Measurements from ENCODE around the gene HUNK.

HUNK gene

DNA sequence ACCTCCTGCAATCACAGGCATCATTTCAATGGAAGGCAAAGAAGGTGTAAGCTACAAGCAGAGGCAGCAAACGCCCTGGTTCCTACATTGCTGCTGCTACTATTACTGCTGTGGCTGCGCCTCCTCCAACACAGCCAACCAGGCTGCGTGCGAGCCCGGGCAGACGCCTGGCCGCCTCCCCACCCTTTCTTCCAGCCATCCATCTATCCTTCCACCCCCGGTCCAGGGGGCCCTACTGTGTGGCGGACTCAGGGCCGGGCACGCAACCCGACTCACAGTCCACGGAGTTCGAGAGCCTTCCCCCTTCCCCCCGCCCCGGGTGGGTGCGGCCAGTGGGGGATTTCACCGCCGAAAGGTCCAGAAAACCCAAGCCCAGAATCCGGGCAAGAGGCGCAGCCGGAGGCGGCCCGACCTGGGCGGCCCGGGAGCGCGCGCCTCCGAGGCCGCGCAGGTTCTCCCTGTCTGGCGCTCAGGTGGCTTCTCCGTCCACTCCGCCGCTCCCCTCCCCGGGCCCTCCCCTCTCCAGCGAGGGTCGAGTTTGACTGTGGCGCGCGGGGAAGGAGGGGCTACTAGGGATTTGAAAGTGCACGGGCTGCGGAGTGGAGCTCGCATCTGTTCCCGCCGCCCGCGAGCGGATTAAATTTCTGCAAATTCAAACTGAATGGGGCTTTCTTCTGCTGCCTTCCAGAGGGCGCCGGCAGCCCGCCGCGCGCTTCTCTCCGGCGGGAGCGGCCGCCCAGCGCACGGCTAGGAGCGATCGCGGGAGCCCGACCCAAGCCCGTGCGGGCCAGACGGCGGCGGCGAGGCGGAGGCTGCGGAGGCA, at the start of gene HUNK:
Gene HUNK (plus strand): TSS at position 569 of the 823 bp plus-strand sequence. CDS start 655 bp downstream, outside the sequence.
- H3K27ac ChIP-seq: peak within 1 kb of the TSS; percentile 79
- TF ChIP-seq, protein P1, sequence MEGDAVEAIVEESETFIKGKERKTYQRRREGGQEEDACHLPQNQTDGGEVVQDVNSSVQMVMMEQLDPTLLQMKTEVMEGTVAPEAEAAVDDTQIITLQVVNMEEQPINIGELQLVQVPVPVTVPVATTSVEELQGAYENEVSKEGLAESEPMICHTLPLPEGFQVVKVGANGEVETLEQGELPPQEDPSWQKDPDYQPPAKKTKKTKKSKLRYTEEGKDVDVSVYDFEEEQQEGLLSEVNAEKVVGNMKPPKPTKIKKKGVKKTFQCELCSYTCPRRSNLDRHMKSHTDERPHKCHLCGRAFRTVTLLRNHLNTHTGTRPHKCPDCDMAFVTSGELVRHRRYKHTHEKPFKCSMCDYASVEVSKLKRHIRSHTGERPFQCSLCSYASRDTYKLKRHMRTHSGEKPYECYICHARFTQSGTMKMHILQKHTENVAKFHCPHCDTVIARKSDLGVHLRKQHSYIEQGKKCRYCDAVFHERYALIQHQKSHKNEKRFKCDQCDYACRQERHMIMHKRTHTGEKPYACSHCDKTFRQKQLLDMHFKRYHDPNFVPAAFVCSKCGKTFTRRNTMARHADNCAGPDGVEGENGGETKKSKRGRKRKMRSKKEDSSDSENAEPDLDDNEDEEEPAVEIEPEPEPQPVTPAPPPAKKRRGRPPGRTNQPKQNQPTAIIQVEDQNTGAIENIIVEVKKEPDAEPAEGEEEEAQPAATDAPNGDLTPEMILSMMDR (conservative IDR thresholded peaks at IDR 0.05): peak; percentile 40

DNA sequence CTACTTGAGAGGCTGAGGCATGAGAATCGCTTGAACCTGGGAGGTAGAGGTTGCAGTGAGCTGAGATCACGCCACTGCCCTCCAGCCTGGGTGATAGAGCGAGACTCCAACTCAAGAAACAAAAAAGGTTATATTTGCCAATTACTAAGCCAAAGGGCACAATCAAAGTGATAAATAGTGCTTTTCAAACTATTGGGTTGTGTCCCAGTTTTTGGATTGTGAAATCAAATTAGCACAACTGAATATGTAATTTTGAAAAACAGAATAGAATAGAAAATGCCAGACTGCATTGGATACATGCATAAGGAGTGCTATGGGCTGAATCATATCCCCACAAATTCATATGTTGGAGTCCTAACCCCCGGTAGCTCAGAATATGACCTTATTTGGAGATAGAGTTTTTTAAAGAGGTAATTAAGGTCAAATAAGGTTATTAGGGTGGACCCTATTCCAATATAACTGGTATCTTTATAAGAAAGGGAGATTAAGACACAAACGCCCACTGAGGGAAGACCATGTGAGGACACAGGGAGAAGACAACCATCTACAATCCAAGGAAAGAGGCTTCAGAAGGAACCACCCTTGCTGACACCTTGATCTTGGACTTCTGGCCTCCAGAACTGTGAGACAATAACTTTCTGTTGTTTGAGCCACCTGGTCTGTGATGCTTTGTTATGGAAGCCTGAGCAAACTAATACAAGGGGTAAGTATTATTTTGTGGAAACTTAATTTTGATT, 42.9 kb upstream of the HUNK start:
- TF ChIP-seq, protein P1 (conservative IDR thresholded peaks at IDR 0.05): no peak
- H3K27ac ChIP-seq: peak overlapping the region; percentile 26

DNA sequence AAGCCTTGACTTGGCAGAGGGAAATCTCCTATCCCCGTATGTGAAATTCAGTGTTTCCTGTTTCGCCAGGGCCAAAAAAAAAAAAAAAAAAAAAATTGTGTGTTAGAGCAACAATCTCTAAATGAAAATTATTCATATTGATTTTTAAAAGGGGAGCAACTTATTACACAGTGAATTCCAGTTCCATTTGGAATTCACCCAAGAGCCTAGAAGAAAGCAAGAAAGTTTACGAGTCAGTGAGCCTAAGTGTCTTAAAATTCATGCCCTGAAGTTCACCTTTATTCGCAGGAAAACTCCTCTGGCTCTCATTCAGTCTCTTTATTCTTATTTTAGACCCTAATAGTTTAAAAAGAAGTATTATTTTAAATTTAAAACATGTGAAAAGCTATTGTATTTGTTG, 42.1 kb upstream of the HUNK start:
- TF ChIP-seq, protein P1 (conservative IDR thresholded peaks at IDR 0.05): no peak
- peak overlapping the region; percentile 26 for H3K27ac ChIP-seq

DNA sequence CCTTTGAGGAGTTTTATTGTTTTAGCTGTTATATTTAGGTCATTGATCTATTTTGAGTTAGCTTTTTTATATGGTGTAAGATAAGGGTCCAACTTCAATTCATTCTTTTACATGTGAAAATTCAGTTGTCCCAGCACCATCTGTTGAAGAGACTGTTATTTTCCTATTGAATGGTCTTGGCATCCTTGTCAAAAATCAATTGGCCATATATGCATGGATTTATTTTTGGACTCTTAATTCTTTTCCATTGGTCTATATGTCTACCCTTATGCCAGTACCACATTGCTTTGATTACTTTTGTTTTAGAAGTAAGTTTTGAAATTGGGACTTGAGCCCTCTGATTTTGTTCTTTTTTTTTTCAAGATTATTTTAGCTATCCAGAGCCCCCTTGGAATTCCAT, 35.8 kb upstream of the HUNK start:
- TF ChIP-seq, protein P1 (conservative IDR thresholded peaks at IDR 0.05): no peak
- no peak overlapping the region for H3K27ac ChIP-seq

DNA sequence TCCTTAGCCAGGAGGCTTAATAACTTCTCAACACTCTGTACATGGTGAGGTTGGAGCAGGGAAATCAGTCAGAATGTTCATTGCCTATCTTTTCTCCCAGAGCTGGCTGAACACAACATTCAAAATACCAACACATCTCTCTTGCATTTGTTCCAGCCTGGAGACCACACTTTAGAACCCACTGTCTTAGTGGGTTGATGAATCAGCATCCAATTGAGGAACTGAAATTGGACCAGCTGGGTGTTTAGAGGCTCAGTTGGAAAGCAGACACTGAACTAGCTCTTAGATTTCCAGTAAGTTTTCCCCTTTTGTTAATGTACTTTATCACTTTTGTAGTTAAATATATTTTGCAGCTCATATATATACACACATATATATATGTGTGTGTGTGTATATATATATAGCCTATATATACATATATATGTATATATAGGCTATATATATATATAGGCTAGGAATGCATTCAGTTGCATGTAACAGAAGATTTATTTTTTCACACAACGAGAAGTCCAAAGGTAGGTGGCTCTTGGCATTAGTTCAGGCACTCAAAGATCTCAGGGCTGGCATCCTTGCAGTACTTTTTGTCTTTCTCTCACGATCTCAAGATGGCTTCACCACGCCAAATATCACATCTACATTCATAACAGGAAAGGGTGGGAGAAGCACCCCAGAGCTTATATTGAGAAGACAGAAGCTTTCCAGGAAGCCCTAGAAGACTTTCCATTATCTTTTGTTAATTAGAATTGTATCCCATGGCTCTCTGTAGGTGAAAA, 35.0 kb upstream of the HUNK start:
- H3K27ac ChIP-seq: no peak overlapping the region
- TF ChIP-seq, protein P1 (conservative IDR thresholded peaks at IDR 0.05): no peak

DNA sequence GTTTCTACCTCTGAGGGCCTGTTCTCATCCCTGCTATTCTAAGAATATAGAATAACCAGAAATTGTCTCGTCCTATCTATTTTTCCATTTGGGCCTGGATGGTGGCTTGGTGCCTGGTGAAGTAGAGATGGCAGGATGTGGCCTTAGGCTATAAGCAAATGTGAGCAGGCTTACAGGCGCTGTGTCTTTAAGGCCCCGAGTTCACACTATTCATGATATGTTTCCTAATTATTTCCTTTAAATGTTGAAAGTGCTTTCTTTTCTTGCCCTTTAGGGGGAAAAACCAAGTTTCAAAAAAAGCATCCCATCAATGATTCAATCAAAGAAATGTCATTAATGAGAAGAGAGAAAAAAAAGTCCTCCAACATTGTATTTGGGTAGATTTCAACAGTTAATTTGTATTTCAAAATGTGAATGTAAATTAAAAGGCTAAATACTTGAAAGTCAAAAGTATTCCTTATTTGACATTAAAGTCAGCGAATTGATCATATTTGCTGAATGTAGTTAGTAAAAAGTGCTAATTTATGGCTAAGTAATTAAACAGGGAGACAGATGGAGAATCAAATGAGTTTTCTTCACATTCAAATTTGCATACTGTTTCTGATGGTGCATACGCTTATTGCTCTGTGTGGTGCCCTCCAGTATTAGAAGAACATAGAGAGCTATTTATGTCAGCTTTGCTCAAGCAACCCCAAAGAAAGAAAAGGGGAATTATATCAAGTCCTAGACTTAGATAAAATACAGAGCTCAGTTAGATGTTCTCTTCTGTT, 34.0 kb upstream of the HUNK start:
- no peak overlapping the region for H3K27ac ChIP-seq
- TF ChIP-seq, protein P1 (conservative IDR thresholded peaks at IDR 0.05): no peak
